ENCODE measurements around the gene TENM3.

GRCh38 chr4:182426901-182427300 is 183.7 kb downstream of the TENM3 start:
- no peak for TF ChIP-seq CTCF (IDR thresholded peaks at IDR 0.05; ENCODE audit: extremely low read depth in 1 of 2, insufficient read depth in 1 of 2, low read depth in 1 of 2, low read length in 2 of 2)
- no peak for TF ChIP-seq POLR2AphosphoS5 (IDR thresholded peaks at IDR 0.05; ENCODE audit: insufficient read depth, low read depth, low read length)
- no peak for TF ChIP-seq POLR2A (IDR thresholded peaks at IDR 0.05; ENCODE audit: low read depth, low read length)
- TF ChIP-seq GATA2 (IDR thresholded peaks at IDR 0.05; ENCODE audit: insufficient read depth, insufficient read length, low read depth, low read length), result no peak
